PFSK-1 (cell line): ENCODE measurements around the gene CREB3L2.

Source experiments
- POLR2AphosphoS5 ChIP-seq: IDR thresholded peaks from 2 replicates; pipeline ENCODE4 v1.6.1; 2012; ENCODE audit warnings: low read depth, mild to moderate bottlenecking, control low read depth, low read length, moderate library complexity
- TAF1 ChIP-seq: IDR thresholded peaks from 2 replicates; pipeline ENCODE4 v1.6.1; 2012; ENCODE audit warnings: low read length, control low read depth, borderline replicate concordance; ENCODE audit not compliant: insufficient read depth

DNA sequence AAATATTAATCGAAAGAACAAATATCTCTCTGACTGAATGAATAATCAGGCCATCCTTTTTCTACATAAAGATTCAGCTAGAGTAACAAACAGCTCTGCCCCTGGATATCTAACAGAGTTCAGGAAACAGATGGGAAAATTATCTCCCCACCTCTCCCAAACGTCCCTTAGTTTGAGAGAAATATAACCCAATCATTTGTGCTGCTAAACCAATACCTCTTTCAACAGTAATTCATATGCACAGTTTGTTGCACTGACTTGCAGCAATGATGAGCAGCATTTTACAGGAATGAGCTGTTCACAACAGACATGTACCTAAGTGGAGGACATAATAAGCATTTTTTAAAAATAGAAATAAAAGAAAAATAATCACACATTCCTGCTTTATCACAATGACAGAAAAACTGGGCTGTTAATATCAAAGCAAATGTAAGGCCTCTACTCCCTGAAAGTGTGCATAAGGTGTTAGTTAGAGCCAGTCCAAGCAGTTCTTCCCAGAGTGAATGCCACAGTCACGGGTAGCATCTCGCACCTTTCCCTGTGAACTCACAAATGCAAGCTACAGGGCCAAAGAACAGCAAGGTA, 2.3 kb downstream of the CREB3L2 start:
- TF ChIP-seq POLR2AphosphoS5 (no peak), TAF1 (no peak)
